Activated CD8-positive, alpha-beta T cell treated with anti-CD3 and anti-CD28 coated beads for 36 hours (primary cell): Measurements from ENCODE around the gene GALNTL6. TPM values are rescaled to one million over a fixed set of nuclear protein-coding genes. Genes with fewer than 3 reads are reported as not detected.
A peak's percentile ranks its signal among the peaks of the same experiment; 100 is the strongest.

Experiments
- ATAC-seq: fragments of 200-7000 bp; cut with Tn5 transposase; one replicate; pipeline ENCODE4 v1.10.0; 2021; ENCODE audit warnings: mild to moderate bottlenecking, moderate library complexity
- CTCF ChIA-PET: fragments of 350-600 bp; sonication (Branson Sonifier 250); formaldehyde crosslinking; loops from one replicate; lab custom pipeline; 2021; ENCODE audit warnings: antibody characterized with exemption; lab: Charles Lee
- POLR2A ChIA-PET: fragments of 350-600 bp; sonication (Branson Sonifier 250); formaldehyde crosslinking; loops from one replicate; lab custom pipeline; 2021; ENCODE audit warnings: antibody characterized with exemption; lab: Charles Lee
- DNase-seq: peaks from one replicate; pipeline ENCODE4 v3.0.0-alpha.2; 2020
- H3K27ac Mint-ChIP-seq: one replicate; pipeline ENCODE4 v1.8.0; 2021; ENCODE audit warnings: mild to moderate bottlenecking, mixed read lengths
- H3K27me3 Mint-ChIP-seq: one replicate; pipeline ENCODE4 v1.8.0; 2021; ENCODE audit warnings: mixed read lengths
- H3K36me3 Mint-ChIP-seq: one replicate; pipeline ENCODE4 v1.8.0; 2021; ENCODE audit warnings: low read depth, mixed read lengths
- H3K4me1 Mint-ChIP-seq: one replicate; pipeline ENCODE4 v1.8.0; 2021; ENCODE audit warnings: low read depth, mixed read lengths
- H3K4me3 Mint-ChIP-seq: one replicate; pipeline ENCODE4 v1.8.0; 2021; ENCODE audit warnings: mild to moderate bottlenecking, moderate library complexity, mixed read lengths
- H3K9me3 Mint-ChIP-seq: one replicate; pipeline ENCODE4 v1.8.0; 2021; ENCODE audit warnings: mixed read lengths
- CTCF ChIP-seq: fragments of 200-600 bp; IDR thresholded peaks from one replicate; pipeline ENCODE4 v1.8.0; 2022; ENCODE audit warnings: antibody characterized with exemption, mild to moderate bottlenecking
- intact Hi-C: fragments of 100-400 bp; cut with micrococcal nuclease; formaldehyde crosslinking; loops from one replicate; pipeline ENCODE4 v1.10.0; 2022
- total RNA-seq, 2 experiments: library from RNA; stranded (reverse); gene quantifications; one replicate each; pipeline ENCODE4 v1.2.3, GENCODE V29; 2021

Gene GALNTL6
- total RNA-seq, 2 experiments from 2014 or later, result not detected

- Mint-ChIP-seq H3K36me3 (no peaks in the 10 kb centered on the region), H3K4me1 (no peaks in the 10 kb centered on the region), H3K27me3 (no peaks in the 10 kb centered on the region), H3K9me3 (peaks cover 10% of the 10 kb centered on the region), H3K4me3 (no peak overlapping the region), H3K27ac (no peak overlapping the region)
- TF ChIP-seq CTCF, result peak; percentile 23
- intact Hi-C loops, result no loop called here
- no peak for DNase-seq
- ATAC-seq, result no peak
- POLR2A ChIA-PET, result no interaction called here
- CTCF ChIA-PET, result interaction anchor here (0.6 to 1.8 kb wide), 3 partner anchors 15 to 409 kb away, joined by 3 to 5 read pairs (median 3); no protein-coding TSS in a partner anchor
These were observed 1079.1 kb downstream of the GALNTL6 start for GRCh38 chr4:172892300-172892699.

- no peak for ATAC-seq
- H3K27me3 Mint-ChIP-seq, result peaks cover 2% of the 10 kb centered on the region
- DNase-seq, result no peak
- no peaks in the 10 kb centered on the region for H3K36me3 Mint-ChIP-seq
- H3K4me3 Mint-ChIP-seq, result no peak overlapping the region
- ChIA-PET POLR2A (no interaction called here), CTCF (interaction anchor here (0.7 kb wide), 1 partner anchor 70 kb away, joined by 3 read pairs; no protein-coding TSS in a partner anchor)
- H3K27ac Mint-ChIP-seq, result no peak overlapping the region
- no peak for TF ChIP-seq CTCF
- H3K4me1 Mint-ChIP-seq, result no peaks in the 10 kb centered on the region
- peaks cover 8% of the 10 kb centered on the region for H3K9me3 Mint-ChIP-seq
- intact Hi-C loops, result no loop called here
These were observed 1082.5 kb downstream of the GALNTL6 start for GRCh38 chr4:172895699-172896098.

GRCh38 chr4:172897046-172897445, 1083.8 kb downstream of the GALNTL6 start:
- H3K4me1 Mint-ChIP-seq, result no peaks in the 10 kb centered on the region
- no peaks in the 10 kb centered on the region for H3K36me3 Mint-ChIP-seq
- peaks cover 2% of the 10 kb centered on the region for H3K27me3 Mint-ChIP-seq
- peaks cover 8% of the 10 kb centered on the region for H3K9me3 Mint-ChIP-seq
- DNase-seq, result no peak
- no peak for TF ChIP-seq CTCF
- ChIA-PET POLR2A (no interaction called here), CTCF (no interaction called here)
- no peak for ATAC-seq
- H3K27ac Mint-ChIP-seq, result no peak overlapping the region
- H3K4me3 Mint-ChIP-seq, result no peak overlapping the region
- intact Hi-C loops, result no loop called here

- TF ChIP-seq CTCF, result no peak
- H3K9me3 Mint-ChIP-seq, result peaks cover 8% of the 10 kb centered on the region
- ChIA-PET CTCF (no interaction called here), POLR2A (no interaction called here)
- H3K36me3 Mint-ChIP-seq, result no peaks in the 10 kb centered on the region
- no peak for DNase-seq
- no peak for ATAC-seq
- no peak overlapping the region for H3K4me3 Mint-ChIP-seq
- no peaks in the 10 kb centered on the region for H3K4me1 Mint-ChIP-seq
- peaks cover 2% of the 10 kb centered on the region for H3K27me3 Mint-ChIP-seq
- intact Hi-C loops, result no loop called here
- no peak overlapping the region for H3K27ac Mint-ChIP-seq
These were observed 1085.5 kb downstream of the GALNTL6 start for GRCh38 chr4:172898715-172899114.

- H3K9me3 Mint-ChIP-seq, result peaks cover 8% of the 10 kb centered on the region
- no peak overlapping the region for H3K4me3 Mint-ChIP-seq
- ChIA-PET POLR2A (no interaction called here), CTCF (interaction anchor here (0.6 kb wide), 1 partner anchor 9 kb away, joined by 3 read pairs; no protein-coding TSS in a partner anchor)
- no peaks in the 10 kb centered on the region for H3K36me3 Mint-ChIP-seq
- intact Hi-C loops, result no loop called here
- H3K27me3 Mint-ChIP-seq, result peaks cover 2% of the 10 kb centered on the region
- H3K27ac Mint-ChIP-seq, result no peak overlapping the region
- ATAC-seq, result no peak
- DNase-seq, result no peak
- TF ChIP-seq CTCF, result no peak
- no peaks in the 10 kb centered on the region for H3K4me1 Mint-ChIP-seq
These were observed 1086.7 kb downstream of the GALNTL6 start for GRCh38 chr4:172899861-172900260.
